SJSA1 (cell line): Measurements from ENCODE around the gene OR52E6. TPM values are rescaled to one million over a fixed set of nuclear protein-coding genes. Genes with fewer than 3 reads are reported as not detected.

ENCODE experiments used
- DNase-seq, 2 experiments: peaks; one replicate each; pipeline ENCODE4 v3.0.0-alpha.2; 2015 to 2020; ENCODE audit warnings: low spot score in 2 of 2, low read depth in 1 of 2
- H3K27ac ChIP-seq: fragments of 250-450 bp; sonication (Bioruptor Pico); 2 replicates; pipeline ENCODE4 v1.5.1; 2020; ENCODE audit warnings: mild to moderate bottlenecking, moderate library complexity
- H3K27me3 ChIP-seq: fragments of 250-450 bp; sonication (Bioruptor Pico); replicated peaks from 2 replicates; pipeline ENCODE4 v1.5.1; 2020; ENCODE audit warnings: mild to moderate bottlenecking, moderate library complexity
- H3K36me3 ChIP-seq: fragments of 250-450 bp; sonication (Bioruptor Pico); 2 replicates; pipeline ENCODE4 v1.5.1; 2020; ENCODE audit warnings: mild to moderate bottlenecking
- H3K4me1 ChIP-seq: fragments of 250-450 bp; sonication (Bioruptor Pico); replicated peaks from 2 replicates; pipeline ENCODE4 v1.6.1; 2021; ENCODE audit warnings: mild to moderate bottlenecking
- H3K4me3 ChIP-seq: fragments of 250-450 bp; sonication (Bioruptor Pico); 2 replicates; pipeline ENCODE4 v1.5.1; 2020; ENCODE audit warnings: mild to moderate bottlenecking
- H3K9me3 ChIP-seq: fragments of 250-450 bp; sonication (Bioruptor Pico); replicated peaks from 2 replicates; pipeline ENCODE4 v1.5.1; 2020; ENCODE audit warnings: mild to moderate bottlenecking
- total RNA-seq: library from RNA; depleted of rRNA; stranded (reverse); fragments of >200 nt; shearing (Covaris generic); gene quantifications from 2 replicates; pipeline ENCODE4 v1.2.3, GENCODE V29; 2014; rRNA removed

The OR52E6 gene
- total RNA-seq, 1 experiment from 2014 or later = not detected

GRCh38 chr11:5831196-5831829, 10.4 kb downstream of the OR52E6 start:
- Histone ChIP-seq H3K9me3 (no peaks in the 10 kb centered on the region), H3K4me3 (no peak overlapping the region), H3K27ac (no peak overlapping the region), H3K36me3 (no peaks in the 10 kb centered on the region), H3K27me3 (no peaks in the 10 kb centered on the region), H3K4me1 (no peaks in the 10 kb centered on the region)
- DNase-seq = no peak

GRCh38 chr11:5818245-5818886, 23.3 kb downstream of the OR52E6 start:
- Histone ChIP-seq H3K4me3 (no peak overlapping the region), H3K27me3 (no peaks in the 10 kb centered on the region), H3K9me3 (no peaks in the 10 kb centered on the region), H3K27ac (no peak overlapping the region), H3K4me1 (no peaks in the 10 kb centered on the region), H3K36me3 (no peaks in the 10 kb centered on the region)
- no peak for DNase-seq

- H3K36me3 ChIP-seq = no peaks in the 10 kb centered on the region
- H3K4me1 ChIP-seq = no peaks in the 10 kb centered on the region
- no peak for DNase-seq
Observed at GRCh38 chr11:5815534-5815933, 26.2 kb downstream of the OR52E6 start.

GRCh38 chr11:5809905-5810795, 31.5 kb downstream of the OR52E6 start:
- Histone ChIP-seq H3K36me3 (no peaks in the 10 kb centered on the region), H3K4me1 (no peaks in the 10 kb centered on the region), H3K9me3 (no peaks in the 10 kb centered on the region), H3K4me3 (no peak overlapping the region), H3K27ac (no peak overlapping the region), H3K27me3 (no peaks in the 10 kb centered on the region)
- DNase-seq = no peak

More at GRCh38 chr11:5815534-5815933, 26.2 kb downstream of the OR52E6 start:
- Histone ChIP-seq H3K9me3 (no peaks in the 10 kb centered on the region), H3K27me3 (no peaks in the 10 kb centered on the region), H3K4me3 (no peak overlapping the region), H3K27ac (no peak overlapping the region)

GRCh38 chr11:5809122-5809519, 32.6 kb downstream of the OR52E6 start:
- Histone ChIP-seq H3K9me3 (no peaks in the 10 kb centered on the region), H3K4me1 (no peaks in the 10 kb centered on the region), H3K27me3 (no peaks in the 10 kb centered on the region), H3K4me3 (peak overlapping the region; percentile 23), H3K36me3 (no peaks in the 10 kb centered on the region), H3K27ac (no peak overlapping the region)
- DNase-seq = no peak

- H3K9me3 ChIP-seq = no peaks in the 10 kb centered on the region
- peak within 1 kb of the TSS; percentile 23 for H3K4me3 ChIP-seq
- no peaks in the 10 kb centered on the region for H3K4me1 ChIP-seq
- peak; percentile 31 to 53 for DNase-seq
- H3K36me3 ChIP-seq = no peaks in the 10 kb centered on the region
- no peaks in the 10 kb centered on the region for H3K27me3 ChIP-seq
- H3K27ac ChIP-seq = no peak within 1 kb of the TSS
Observed at GRCh38 chr11:5808500-5809121, 33.1 kb downstream of the OR52E6 start, which contains the start of gene OR52N2. OR52N2 (plus strand) TSS chr11:5808924; CDS start chr11:5820336, 11,412 bp downstream.

- H3K36me3 ChIP-seq = no peaks in the 10 kb centered on the region
- no peaks in the 10 kb centered on the region for H3K4me1 ChIP-seq
- no peak overlapping the region for H3K4me3 ChIP-seq
- no peaks in the 10 kb centered on the region for H3K27me3 ChIP-seq
- H3K27ac ChIP-seq = no peak overlapping the region
- DNase-seq = no peak
- no peaks in the 10 kb centered on the region for H3K9me3 ChIP-seq
Observed at GRCh38 chr11:5807580-5807979, 34.1 kb downstream of the OR52E6 start.

GRCh38 chr11:5803982-5804381, 37.7 kb downstream of the OR52E6 start:
- H3K4me1 ChIP-seq = no peaks in the 10 kb centered on the region
- no peak for DNase-seq
- no peaks in the 10 kb centered on the region for H3K9me3 ChIP-seq
- no peak overlapping the region for H3K27ac ChIP-seq
- no peaks in the 10 kb centered on the region for H3K36me3 ChIP-seq
- H3K4me3 ChIP-seq = no peak overlapping the region
- no peaks in the 10 kb centered on the region for H3K27me3 ChIP-seq

- Histone ChIP-seq H3K9me3 (no peaks in the 10 kb centered on the region), H3K4me3 (no peak overlapping the region), H3K27ac (no peak overlapping the region), H3K4me1 (no peaks in the 10 kb centered on the region), H3K27me3 (no peaks in the 10 kb centered on the region), H3K36me3 (no peaks in the 10 kb centered on the region)
- DNase-seq = no peak
Observed at GRCh38 chr11:5796541-5796940, 45.2 kb downstream of the OR52E6 start.

- DNase-seq = no peak
- Histone ChIP-seq H3K4me1 (no peaks in the 10 kb centered on the region), H3K27ac (no peak within 1 kb of the TSS), H3K9me3 (no peaks in the 10 kb centered on the region), H3K4me3 (no peak within 1 kb of the TSS), H3K27me3 (no peaks in the 10 kb centered on the region), H3K36me3 (no peaks in the 10 kb centered on the region)
Observed at GRCh38 chr11:5791165-5791564, 50.5 kb downstream of the OR52E6 start, which contains the start of gene OR52N1. OR52N1 (minus strand) TSS chr11:5791265; CDS start chr11:5788816, 2,449 bp downstream.

Other genes starting within 250 kb of the OR52E6 start
- 24.1 and 26.2 TPM in 2 replicates for gene TRIM6, start 245.3 kb downstream of the OR52E6 start, total RNA-seq
- gene TRIM34, start 216.9 kb downstream of the OR52E6 start, total RNA-seq = 6.0 and 10.6 TPM in 2 replicates
- 37.2 and 51.1 TPM in 2 replicates for gene TRIM5, start 156.8 kb downstream of the OR52E6 start, total RNA-seq
- 125 and 142 TPM in 2 replicates for gene TRIM22, start 152.1 kb downstream of the OR52E6 start, total RNA-seq
- not detected in 2 replicates for gene OR56B1, start 105.4 kb downstream of the OR52E6 start, total RNA-seq
- not detected in 2 replicates for gene OR52N4, start 87.7 kb downstream of the OR52E6 start, total RNA-seq
- gene OR52N5, start 58.5 kb downstream of the OR52E6 start, total RNA-seq = not detected in 2 replicates
- gene OR52N1, start 50.6 kb downstream of the OR52E6 start, total RNA-seq = not detected in 2 replicates
- not detected in 2 replicates for gene OR52N2, start 33.0 kb downstream of the OR52E6 start, total RNA-seq
- gene OR52E8, start 15.8 kb upstream of the OR52E6 start, total RNA-seq = not detected in 2 replicates
- not detected in 2 replicates for gene OR52E4, start 38.7 kb upstream of the OR52E6 start, total RNA-seq
- gene OR52E5, start 51.3 kb upstream of the OR52E6 start, total RNA-seq = not detected in 2 replicates
- gene OR56A3, start 100.4 kb upstream of the OR52E6 start, total RNA-seq = not detected in 2 replicates
- gene OR56A5, start 126.6 kb upstream of the OR52E6 start, total RNA-seq = not detected in 2 replicates
- gene OR52L1, start 145.1 kb upstream of the OR52E6 start, total RNA-seq = not detected in 2 replicates
- not detected in 2 replicates for gene OR56A4, start 165.0 kb upstream of the OR52E6 start, total RNA-seq
- not detected in 2 replicates for gene OR56A1, start 188.9 kb upstream of the OR52E6 start, total RNA-seq